HG02970 (cell line): Measurements from ENCODE around the gene GNG2.

Source experiments
- ATAC-seq: cut with Tn5 transposase; IDR thresholded peaks from one replicate; pipeline ENCODE4 v1.9.1; 2021; ENCODE audit warnings: mild to moderate bottlenecking, moderate library complexity, moderate number of reproducible peaks; ENCODE audit not compliant: unreplicated experiment, low FRiP score

The GNG2 gene

GRCh38 chr14:51884086-51884927, 23.9 kb downstream of the GNG2 start:
- peak; percentile 42 for ATAC-seq

- no peak for ATAC-seq
These were observed 29.4 kb downstream of the GNG2 start for GRCh38 chr14:51889851-51890250.

- no peak for ATAC-seq
These were observed 33.8 kb downstream of the GNG2 start for GRCh38 chr14:51894250-51894649.

GRCh38 chr14:51895375-51895774, 35.0 kb downstream of the GNG2 start:
- no peak for ATAC-seq

- ATAC-seq, result no peak
These were observed 37.5 kb downstream of the GNG2 start for GRCh38 chr14:51897791-51898355.

- ATAC-seq, result no peak
These were observed 41.1 kb downstream of the GNG2 start for GRCh38 chr14:51901475-51902024.

GRCh38 chr14:51905656-51906121, 45.3 kb downstream of the GNG2 start:
- ATAC-seq, result peak; percentile 76

GRCh38 chr14:51908086-51908485, 47.7 kb downstream of the GNG2 start:
- ATAC-seq, result no peak

- ATAC-seq, result no peak
These were observed 51.8 kb downstream of the GNG2 start for GRCh38 chr14:51912112-51912786.

GRCh38 chr14:51914310-51914709, 53.9 kb downstream of the GNG2 start:
- no peak for ATAC-seq

GRCh38 chr14:51917193-51917592, 56.8 kb downstream of the GNG2 start:
- no peak for ATAC-seq

GRCh38 chr14:51921026-51921425, 60.6 kb downstream of the GNG2 start:
- ATAC-seq, result no peak

- no peak for ATAC-seq
These were observed 62.2 kb downstream of the GNG2 start for GRCh38 chr14:51922624-51923023.

GRCh38 chr14:51924600-51924999, 64.2 kb downstream of the GNG2 start:
- no peak for ATAC-seq

- ATAC-seq, result no peak
These were observed 65.6 kb downstream of the GNG2 start for GRCh38 chr14:51925980-51926379.

GRCh38 chr14:51926449-51926848, 66.0 kb downstream of the GNG2 start:
- ATAC-seq, result no peak

GRCh38 chr14:51928568-51928967, 68.2 kb downstream of the GNG2 start:
- no peak for ATAC-seq

GRCh38 chr14:51929166-51929565, 68.8 kb downstream of the GNG2 start:
- ATAC-seq, result no peak

- ATAC-seq, result no peak
These were observed 69.7 kb downstream of the GNG2 start for GRCh38 chr14:51929910-51930682.

GRCh38 chr14:51931308-51931707, 70.9 kb downstream of the GNG2 start:
- no peak for ATAC-seq
